NCI-H146 treated with DMSO at 0.1 percent for 48 hours (cell line): ENCODE data around the gene OTULINL.
A peak's percentile ranks its signal among the peaks of the same experiment; 100 is the strongest.

Source experiments
- DNase-seq: peaks from one replicate; lab custom pipeline; 2025; ENCODE audit not compliant: unreplicated experiment; lab: John Stamatoyannopoulos, UW

OTULINL gene

GRCh38 chr5:14599476-14600127 lies 18.0 kb downstream of the OTULINL start:
- no peak for DNase-seq

DNA sequence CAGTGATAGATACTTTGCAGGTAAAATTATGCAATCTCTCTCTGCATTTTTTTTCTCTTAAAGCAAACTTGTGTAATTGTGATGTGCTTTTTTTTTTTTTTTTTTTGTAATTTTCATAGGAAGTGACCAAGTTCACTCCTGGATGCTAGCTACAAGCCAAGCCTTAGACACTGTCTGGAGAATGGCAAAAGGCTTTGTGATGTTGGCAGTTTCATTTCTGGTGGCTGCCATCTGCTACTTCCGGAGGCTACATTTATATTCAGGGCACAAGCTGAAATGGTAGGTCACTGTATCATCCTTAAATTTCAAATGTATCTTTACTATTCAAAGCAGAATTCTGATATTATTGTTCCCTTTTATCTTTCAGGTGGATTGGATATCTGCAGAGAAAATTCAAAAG lies 19.3 kb downstream of the OTULINL start:
- no peak for DNase-seq

- no peak for DNase-seq
These were observed 21.5 kb downstream of the OTULINL start for GRCh38 chr5:14603141-14603540.

- no peak for DNase-seq
These were observed 25.5 kb downstream of the OTULINL start for GRCh38 chr5:14607104-14607503.

- no peak for DNase-seq
These were observed 26.6 kb downstream of the OTULINL start for GRCh38 chr5:14608169-14608568.

DNA sequence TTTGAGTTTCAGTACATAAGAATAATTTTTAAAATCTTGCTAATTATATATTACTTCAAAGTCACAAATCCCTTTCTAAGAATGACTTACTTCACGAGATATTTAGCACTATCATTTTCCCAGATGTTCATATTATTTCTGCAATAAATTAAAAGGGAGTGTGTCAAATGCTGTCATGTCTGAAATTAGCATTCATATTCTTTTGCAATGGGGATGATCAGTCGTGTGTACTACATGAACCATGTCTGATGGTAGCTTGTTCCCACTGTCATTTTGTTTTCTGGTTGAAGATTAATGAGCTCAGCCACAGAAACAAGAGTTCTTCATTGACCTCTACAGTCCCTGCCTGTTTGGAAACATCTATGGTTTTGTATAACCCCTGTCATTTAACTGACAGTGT lies 30.1 kb downstream of the OTULINL start:
- no peak for DNase-seq

GRCh38 chr5:14614490-14614889 lies 32.9 kb downstream of the OTULINL start:
- DNase-seq = no peak

DNA sequence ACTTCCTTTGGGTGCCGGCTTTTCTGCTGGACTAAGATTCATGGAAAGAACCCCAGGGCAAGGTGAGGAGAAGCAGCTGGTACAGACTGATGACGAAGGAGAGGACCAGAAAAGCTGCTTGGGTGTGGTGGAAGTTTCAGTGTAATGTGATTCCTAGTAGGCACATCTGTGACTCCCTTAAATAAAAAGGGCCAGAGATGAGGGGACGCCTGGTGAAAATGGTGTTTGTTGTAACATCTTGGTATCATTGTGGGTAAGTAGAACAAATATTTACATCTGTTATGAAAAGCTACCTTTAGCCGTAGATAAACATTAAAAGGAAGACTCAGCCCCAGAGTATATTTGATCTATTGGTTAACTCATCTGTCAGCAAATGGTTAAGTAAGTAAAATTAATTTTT lies 33.8 kb downstream of the OTULINL start:
- peak; percentile 81 for DNase-seq

DNA sequence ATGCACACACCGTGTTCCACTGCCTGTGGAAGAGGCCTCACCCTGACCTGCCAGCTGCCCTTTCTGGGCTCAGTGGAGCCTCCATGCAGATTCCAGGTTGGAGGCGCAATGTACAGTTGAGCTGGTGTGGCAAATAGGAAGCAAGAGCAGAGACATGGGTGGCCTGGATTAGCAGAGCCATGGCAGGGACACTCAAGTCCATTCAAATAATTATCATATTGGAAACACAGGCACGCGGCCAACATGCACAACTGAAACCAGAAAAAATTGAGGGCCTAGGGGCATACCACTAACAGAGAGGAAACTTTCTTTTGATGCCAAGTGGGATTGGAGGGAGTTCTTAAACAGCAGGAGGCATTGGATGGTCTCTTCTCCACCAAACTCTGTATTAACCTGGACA lies 35.8 kb downstream of the OTULINL start:
- no peak for DNase-seq

DNA sequence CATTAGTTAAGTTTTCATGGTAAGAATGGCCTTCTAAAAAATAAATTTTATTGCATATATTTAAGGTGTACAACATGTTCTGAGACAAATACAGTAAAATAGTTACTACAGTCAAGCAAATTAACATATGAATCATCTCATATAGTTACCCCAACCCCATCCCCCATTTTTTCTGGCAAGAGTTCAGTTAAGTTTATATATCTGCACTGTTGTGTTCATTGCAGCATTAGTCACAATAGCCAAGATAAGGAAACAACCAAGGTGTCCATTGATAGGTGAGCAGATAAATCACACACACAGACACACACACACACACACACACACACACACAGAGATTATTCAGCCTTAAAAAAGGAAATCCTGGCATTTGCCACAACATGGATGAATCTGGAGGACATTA lies 45.7 kb downstream of the OTULINL start:
- DNase-seq = no peak

- DNase-seq = no peak
These were observed 46.8 kb downstream of the OTULINL start for GRCh38 chr5:14628346-14628745.

GRCh38 chr5:14630671-14631070 lies 49.1 kb downstream of the OTULINL start:
- DNase-seq = no peak

GRCh38 chr5:14635656-14636055 lies 54.1 kb downstream of the OTULINL start:
- DNase-seq = no peak

GRCh38 chr5:14640765-14641164 lies 59.2 kb downstream of the OTULINL start:
- no peak for DNase-seq

GRCh38 chr5:14644623-14645237 lies 63.1 kb downstream of the OTULINL start:
- DNase-seq = no peak

DNA sequence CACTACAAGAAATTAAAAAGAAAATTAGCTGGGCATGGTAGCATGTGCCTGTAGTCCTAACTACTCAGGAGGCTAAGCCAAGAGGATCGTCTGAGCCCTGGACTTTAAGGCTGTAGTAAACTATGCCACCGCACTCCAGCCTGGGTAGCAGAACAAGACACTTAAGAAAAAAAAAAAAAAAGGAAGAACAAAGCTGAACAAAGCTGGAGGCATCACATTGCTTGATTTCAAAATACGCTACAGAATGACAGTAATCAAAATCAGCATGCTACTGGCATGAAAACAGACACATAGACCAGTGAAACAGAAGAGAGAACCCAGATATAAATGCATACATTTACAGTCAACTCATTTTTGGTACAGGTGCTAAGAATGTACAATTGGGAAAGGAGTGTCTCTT lies 68.5 kb downstream of the OTULINL start:
- DNase-seq = no peak

DNA sequence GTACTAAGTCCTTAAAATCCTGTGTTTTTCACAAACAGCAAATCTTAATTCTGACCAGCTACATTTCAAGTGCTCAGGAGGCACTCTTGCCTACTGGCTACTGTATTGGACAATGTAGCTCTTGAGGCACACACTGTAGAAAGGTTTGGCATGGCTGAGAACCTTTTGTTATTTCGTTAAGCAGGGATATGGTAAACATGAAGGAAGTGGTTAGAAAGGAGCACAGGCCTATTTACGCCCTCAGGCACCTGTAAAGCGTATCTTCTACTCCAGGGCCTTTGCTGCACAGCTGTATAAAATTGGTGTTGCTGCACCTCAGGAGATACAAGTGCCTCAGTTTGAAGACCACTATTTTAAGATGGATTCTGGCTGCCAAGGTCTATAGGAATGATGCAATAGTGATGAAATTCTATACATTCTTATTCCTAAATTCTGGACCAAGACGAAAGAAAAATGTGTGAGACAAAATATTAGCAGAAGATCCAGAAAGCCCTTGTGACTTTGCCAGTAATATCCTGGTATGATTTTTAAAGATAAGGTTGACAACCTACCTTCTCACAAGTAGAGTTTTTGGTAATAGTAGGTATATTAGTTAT lies 73.7 kb downstream of the OTULINL start:
- DNase-seq = no peak

DNA sequence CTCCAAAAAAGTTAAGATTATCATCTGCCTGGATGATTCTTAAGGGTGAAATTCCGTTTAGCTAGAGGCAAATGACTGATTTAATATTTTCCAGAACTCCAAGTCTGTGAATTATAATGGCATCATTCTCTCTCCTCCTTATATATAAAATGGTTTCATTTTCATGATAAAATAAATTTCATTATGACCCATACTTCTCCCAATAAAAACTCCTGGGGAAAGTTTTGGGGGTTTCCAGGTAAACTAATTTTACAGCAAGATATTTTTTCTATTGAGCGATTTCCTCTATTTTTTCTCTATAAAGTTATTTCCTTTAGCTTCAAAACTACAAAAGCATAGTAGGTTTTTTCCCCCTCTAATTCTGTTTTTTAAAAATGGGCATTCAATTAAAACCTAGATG lies 75.3 kb downstream of the OTULINL start:
- no peak for DNase-seq

DNA sequence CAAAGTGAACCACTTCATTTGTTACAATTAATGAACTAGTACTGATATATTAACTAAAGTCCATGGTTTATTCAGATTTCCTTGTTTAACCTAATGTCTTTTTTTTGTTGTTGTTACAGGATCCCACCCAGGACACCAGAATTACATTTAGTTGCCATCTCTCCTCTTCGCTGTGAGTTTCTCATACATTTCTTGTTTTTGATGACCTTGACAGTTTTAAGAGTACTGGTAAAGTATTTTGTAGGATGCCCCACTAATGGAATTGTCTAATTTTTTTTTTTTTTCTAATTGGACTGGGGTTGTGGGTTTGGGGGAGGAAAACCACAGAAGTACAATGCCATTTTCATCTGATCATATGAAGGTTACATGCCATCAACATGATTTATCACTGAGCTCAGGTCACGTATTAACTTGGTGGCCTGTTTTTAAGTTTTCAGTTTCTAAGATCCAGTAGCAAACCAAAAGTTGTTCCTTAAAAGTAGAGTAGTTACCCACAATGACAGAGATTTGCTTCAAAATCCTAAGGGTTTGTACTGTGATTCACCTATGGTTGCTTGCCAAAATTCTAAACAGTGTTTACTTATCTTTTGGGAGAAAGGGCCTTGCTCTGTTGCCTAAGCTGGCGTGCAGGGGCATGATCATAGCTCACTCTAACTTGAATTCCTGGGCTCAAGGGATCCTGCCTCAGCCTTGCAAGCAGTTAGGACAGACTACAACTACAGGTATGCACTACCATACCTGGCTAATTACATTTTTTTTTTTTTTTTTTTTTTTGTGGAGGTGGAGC lies 78.4 kb downstream of the OTULINL start:
- no peak for DNase-seq

GRCh38 chr5:14660833-14661232 lies 79.2 kb downstream of the OTULINL start:
- no peak for DNase-seq
